NCI-H748 (cell line): ENCODE results near the gene LEO1.

Experiments used
- DNase-seq: peaks from one replicate; lab custom pipeline; 2025; ENCODE audit not compliant: unreplicated experiment; lab: John Stamatoyannopoulos, UW

The LEO1 gene

DNA sequence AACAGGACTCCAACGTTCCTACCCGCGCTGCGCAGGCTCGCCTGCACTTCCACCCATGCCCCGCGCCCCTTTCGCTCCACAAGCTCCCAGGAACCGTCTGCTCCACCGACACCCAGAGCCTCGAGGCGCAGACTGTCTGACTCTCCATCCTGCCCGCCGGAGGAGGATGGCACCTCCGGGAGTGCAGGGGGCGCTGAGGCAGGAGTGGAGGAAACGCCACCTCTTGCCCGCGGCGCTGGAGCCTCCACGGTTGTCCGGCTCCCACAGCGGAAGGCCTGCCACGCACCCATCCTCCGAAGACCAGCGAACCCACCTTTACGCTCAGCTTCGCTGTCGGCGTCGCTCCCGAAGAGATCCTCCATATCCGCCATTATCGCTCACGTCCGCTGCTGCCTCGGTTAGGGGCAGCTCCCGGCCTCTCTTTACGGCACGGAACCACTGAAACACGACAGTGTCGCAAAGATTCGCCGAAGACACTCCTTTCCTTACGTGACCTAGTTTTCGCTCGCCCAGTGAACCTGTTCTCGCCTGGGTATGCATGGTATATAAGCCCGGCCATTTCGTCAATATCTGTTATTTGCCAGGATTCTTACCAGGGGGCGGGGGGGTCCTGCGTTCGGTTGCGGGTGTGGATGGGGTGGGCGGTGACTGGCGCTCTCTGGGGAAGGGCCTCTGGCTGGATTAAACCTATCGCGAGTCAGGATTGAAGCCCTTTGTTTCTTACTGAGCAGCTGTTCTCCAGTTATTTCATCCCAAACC is at the start of gene LEO1:
LEO1 (minus strand) TSS at position 404 of the 759 bp plus-strand sequence; CDS start at position 371, 33 bp downstream.
- DNase-seq, result peak; percentile 97

GRCh38 chr15:52021128-52021671 is 49.6 kb upstream of the LEO1 start:
- peak; percentile 3 for DNase-seq

GRCh38 chr15:52020221-52021085 is 48.9 kb upstream of the LEO1 start:
- DNase-seq, result peak; percentile 44

DNA sequence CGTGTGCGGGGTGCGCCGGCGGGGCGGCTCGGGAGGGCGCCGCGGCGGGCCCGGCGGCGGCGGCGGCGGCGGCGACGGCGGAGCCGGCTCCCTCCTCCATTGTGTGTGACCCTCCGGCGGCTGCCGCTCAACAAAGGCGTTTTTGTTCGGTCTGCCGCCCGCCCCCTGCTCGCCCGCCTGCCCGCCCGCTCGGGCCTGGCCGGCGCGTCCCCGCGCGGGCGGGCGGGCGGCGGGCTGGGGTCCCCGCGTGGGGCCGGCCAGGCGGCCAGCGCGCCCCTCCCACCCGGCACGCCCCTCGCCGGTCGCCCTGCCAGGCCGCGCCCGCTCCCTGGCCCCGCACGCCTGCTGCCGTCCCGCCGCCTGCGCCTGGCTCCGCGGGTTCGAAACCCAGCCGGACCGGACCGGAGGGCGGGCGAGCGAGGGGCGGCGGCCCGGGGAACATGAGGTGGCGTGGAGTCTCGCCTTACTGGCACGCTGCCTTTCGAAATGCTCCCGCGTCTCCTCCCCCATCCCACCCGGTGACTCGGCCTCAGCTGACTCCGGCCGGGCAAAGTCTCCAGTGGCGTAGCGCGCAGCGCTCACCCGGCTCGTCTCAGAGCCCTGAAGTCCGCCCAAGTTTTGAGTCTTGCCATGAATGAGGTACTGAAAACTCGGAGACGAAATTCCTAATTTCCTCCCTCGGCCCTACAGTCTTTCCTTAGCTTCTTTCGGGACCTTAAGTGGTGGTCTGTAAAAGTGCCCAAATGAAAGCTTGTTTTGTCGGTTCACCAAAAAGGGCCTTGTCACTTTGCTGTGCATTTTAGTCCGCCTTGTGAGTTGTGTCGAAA is 48.0 kb upstream of the LEO1 start:
- peak; percentile 72 for DNase-seq

GRCh38 chr15:52018693-52019393 is 47.3 kb upstream of the LEO1 start, which contains the start of gene MAPK6:
TSS of gene MAPK6 (plus strand) at chr15:52019219. CDS start at chr15:52046461, 27,242 bp downstream.
- DNase-seq, result peak; percentile 85

- no peak for DNase-seq
Observed at GRCh38 chr15:52018244-52018643, 46.7 kb upstream of the LEO1 start.

GRCh38 chr15:52016316-52016715 is 44.7 kb upstream of the LEO1 start:
- DNase-seq, result no peak

GRCh38 chr15:52014616-52015015 is 43.0 kb upstream of the LEO1 start:
- no peak for DNase-seq

GRCh38 chr15:52013151-52013791 is 41.7 kb upstream of the LEO1 start:
- DNase-seq, result no peak

DNA sequence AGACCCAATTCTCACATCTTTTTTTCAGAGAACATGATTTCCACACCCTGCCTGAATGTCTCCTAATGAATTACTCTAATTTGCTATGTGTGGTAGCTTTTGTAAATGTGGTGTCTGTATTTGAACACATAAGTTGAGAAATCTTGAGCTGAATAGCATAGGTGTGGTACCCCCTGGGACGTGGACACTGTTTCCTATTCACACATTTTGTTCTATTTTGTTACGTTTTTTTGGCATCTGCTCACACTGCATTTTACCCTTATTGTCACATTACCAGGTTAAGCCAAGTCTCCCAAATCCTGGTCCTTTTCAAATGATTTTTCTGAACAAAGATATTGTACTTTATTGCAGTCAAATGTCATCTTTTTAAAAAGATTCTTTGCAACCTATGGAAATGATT is 40.6 kb upstream of the LEO1 start:
- peak; percentile 66 for DNase-seq

DNA sequence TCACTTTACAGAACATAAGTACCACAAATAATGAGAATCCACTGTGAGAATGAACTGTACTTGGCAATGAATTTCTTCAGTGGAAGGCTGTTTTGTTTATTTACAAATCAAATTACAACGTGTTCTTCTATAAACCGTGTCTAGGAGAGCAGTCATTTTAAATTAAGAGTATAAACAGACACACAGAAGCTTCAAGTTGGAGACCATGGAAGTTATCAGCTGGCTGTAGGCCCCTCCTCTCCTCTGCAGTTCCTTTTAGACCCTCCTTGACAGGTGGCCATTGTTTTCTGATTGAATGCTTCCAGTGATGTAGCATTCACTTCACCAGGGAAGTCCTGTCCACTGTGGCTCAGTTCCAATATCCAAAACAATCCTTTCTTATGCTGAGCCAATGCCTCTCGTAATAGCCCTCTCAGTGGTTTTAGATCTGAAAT is 40.1 kb upstream of the LEO1 start:
- DNase-seq, result peak; percentile 87

- peak; percentile 20 for DNase-seq
Observed at GRCh38 chr15:52010633-52011595, 39.3 kb upstream of the LEO1 start.

DNA sequence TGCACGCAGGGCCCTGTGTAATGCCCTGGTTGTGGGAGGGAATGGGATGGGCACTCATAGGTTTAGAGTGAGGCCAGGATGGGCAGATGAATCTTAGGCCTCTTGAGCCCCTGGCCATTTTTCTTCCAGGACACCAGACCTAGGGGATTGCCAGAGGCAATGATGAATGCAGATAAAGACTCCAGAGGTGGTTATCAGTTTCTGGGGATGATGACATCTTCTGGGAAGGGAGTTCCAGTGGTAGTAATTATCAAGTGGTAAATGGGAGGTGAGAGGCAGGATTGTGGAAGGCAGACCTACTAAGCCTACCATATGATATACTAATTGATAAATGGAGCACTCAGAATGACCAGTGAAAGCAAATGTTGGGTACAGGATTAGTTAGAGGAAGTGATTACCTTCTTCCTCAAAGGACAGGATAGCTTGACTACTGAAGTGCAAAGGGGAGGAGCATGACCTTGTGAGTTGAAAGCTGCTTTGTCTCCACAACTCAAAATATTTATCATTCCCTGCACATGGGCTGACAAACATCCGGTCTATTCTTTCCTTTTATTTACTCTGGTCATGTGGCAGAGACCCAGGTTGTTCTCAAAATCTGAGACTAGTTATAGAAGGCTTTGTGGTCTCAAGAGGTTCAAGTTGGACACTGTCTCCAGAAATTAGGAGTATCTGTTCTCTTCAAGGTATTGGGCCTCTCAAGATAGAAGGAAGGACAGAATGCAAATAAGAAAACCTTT is 37.3 kb upstream of the LEO1 start:
- DNase-seq, result peak; percentile 87

GRCh38 chr15:52008359-52008697 is 36.8 kb upstream of the LEO1 start:
- DNase-seq, result no peak

DNA sequence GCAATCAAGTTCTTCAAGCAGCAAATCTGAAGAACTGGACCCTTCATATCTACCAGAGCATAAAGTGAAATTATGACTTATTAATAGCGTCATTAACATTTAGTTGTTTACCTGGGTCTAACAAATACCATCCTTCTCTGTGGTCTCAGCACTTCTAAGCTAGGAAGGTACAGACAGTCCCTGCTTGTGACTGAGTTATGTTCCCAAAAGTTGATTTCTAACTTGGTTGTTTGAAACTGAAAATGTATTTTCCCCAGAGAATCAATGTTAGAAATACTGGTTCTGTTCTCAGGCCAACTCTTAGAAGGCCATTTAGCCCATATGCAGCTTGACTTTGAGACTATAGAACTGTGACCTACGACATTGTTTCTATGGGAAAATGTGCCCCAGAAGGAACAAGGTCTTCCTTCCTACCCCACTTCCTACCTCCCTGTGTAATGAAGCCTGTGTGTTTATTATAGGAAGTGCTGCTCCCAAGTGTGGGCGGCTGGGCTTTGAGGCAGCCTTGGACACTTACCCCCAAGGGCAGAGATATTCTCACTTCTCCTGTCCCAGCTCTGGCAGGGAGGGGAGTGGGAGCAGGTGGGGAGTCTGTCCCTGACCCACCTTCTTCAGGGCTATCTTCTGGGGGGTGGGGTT is 35.2 kb upstream of the LEO1 start:
- no peak for DNase-seq

DNA sequence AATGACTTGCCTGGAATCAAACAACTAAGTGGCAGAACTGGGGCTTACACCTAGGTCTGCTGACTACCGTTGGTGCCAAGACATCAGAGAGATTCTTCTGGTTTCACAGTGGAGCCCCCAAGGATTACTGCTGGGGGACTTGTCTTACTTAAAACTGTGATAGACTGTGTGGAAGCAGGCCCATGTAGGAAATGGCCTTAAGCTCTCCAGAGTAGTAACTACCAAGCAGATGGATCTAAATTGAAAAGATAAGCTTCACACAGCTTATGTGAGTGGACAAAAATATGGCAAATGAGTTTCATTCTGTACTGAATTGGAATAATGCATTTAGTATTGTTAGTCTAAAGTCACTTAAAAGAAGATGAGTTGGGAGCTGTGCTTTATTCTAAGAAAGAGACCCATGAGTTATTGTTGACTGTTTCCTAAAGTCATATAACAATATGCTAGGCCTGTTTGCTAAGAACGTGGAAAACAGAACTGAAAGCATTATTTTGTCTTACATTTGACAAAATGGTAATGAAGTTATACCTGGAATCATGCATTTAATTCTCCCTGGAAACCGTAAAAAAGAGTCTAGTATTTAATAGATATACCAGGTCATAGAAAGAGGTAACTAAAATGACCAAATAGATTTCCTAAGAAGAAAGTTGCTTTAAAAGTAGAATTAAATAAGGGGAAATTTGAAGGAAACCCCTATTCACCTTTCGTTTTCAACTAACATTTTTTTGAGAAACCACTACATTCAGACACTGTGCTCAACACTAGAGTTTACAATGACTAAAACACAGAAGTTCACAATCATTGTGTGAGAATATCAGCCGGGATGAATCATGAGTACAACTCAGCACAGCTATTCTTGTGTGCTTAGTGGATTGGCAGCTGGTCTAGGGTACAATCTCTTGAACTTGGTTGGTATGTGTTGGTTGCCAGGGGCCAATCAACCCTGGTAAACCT is 34.4 kb upstream of the LEO1 start:
- no peak for DNase-seq
